GM18519 (cell line): ENCODE measurements around the gene SLC9A8.
"Not testable (repeated sequence)": the region's sequence is repeated elsewhere in the genome, so short reads cannot be mapped to it uniquely, and the experiment has no call there.

ENCODE experiments used
- ATAC-seq: cut with Tn5 transposase; IDR thresholded peaks from one replicate; pipeline ENCODE4 v1.9.1; 2021; ENCODE audit warnings: mild to moderate bottlenecking, moderate library complexity; ENCODE audit not compliant: unreplicated experiment, low FRiP score

Gene SLC9A8

DNA sequence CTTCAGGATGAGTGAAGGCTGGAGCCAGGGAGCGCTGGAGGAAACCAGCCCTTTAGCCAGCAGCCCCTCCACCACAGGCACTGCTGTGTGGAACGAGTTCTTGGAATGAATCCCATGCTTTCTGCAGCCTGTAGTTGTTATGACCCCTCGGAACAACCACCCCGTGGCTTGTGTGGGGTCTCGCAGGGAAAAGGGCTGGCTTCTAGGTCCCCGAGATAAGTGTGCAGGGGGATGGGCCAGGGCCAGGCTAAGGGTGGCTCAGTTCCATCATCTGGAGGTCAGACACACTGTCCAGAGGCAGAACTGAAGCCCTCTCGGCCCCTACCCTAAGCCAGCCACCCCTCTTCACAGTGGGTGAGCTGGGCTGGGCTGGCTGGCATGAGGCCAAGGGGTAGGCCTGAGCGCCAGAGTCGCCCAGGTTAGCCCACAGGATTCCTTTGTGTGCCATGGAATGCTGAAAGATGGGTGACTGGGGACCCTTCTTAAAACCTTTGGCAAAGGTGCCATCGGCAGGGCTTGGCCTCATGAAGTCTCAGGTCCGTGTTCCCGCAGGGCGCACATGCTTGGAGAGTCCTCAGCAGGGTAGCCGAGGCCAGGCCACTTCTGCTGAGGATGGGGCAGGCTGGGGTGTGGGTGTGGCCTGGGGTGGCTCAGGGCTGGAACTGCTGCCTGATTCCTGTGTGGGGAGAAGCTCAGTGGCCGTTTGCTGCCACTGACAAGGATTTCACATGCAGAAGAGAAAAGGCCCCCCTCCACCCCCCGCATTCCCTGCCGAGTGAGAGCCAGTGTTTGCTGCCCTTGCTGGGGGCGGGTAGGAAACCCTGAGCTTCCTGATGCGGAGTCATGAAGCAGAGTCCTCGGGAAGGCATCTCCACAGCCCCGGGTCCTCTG, 78.1 kb downstream of the SLC9A8 start:
- no peak for ATAC-seq

DNA sequence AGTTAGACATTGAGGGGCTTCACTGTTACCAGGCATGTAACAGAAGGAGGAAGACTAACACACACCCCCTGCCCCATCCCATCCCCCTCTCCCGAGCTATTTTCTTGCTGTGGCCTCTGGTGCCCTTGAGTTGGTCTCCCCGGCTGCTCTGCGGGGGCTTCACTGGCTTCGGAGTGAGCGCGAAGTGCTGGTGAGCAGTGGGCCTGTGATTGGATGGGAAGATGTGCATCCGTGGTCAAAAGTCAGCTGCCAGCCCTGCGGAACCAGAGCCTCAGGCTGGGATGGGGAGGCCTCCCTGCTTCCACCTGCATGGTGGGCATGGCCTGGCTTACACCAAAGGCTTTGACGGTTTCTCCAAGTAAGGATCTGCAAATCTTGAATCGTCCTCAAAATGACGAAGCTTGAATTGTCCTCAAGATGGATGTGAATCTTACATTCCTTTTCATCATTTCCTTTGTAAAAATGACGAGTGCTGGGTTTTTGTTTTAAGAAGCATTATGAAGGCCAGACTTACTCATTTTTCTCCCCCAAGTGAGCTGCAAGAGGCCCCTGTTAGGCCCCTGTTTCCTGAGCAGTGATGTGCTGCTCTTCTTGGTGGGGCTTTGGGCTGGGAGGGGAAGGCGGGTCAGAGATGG, 79.0 kb downstream of the SLC9A8 start:
- ATAC-seq = no peak

DNA sequence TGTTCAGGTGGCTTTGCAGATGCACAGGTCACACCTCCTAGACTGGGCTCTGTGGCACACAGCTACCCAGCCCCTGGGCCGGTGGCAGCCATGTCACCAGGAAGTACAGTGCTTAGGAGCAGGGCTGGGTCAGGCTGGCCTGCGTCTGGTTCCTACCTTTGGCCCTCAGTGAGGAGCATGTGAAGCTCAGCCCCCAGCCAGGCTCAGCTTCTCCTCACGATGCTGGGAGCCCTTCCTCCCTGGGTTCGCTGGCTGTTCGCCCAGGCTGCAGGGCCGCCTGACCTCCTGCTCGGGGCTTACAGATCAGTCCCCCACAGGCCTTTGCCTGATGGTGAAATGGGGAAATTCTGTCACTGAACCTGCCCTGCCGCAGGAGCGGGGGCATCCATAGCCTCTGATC, 79.6 kb downstream of the SLC9A8 start:
- no peak for ATAC-seq

DNA sequence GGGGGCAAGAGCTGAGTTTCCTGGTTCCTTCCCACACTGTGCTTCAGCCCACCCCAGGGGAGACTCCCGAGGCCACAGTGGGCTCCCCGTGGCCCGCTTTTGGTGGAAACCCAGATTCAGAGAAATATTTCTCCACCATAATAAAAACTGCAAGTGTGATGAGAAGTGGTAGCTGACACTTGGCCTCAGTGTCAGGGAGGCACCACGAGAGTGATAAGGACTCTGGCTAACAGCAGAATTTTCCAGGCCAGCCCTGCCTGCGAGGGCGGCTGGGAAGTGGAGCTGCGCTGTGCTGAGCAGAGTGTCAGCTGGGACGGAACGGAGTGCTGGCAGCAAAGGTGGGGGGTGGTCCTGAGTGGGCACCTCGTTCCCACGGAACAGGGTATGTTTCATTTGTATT, 80.2 kb downstream of the SLC9A8 start:
- no peak for ATAC-seq

DNA sequence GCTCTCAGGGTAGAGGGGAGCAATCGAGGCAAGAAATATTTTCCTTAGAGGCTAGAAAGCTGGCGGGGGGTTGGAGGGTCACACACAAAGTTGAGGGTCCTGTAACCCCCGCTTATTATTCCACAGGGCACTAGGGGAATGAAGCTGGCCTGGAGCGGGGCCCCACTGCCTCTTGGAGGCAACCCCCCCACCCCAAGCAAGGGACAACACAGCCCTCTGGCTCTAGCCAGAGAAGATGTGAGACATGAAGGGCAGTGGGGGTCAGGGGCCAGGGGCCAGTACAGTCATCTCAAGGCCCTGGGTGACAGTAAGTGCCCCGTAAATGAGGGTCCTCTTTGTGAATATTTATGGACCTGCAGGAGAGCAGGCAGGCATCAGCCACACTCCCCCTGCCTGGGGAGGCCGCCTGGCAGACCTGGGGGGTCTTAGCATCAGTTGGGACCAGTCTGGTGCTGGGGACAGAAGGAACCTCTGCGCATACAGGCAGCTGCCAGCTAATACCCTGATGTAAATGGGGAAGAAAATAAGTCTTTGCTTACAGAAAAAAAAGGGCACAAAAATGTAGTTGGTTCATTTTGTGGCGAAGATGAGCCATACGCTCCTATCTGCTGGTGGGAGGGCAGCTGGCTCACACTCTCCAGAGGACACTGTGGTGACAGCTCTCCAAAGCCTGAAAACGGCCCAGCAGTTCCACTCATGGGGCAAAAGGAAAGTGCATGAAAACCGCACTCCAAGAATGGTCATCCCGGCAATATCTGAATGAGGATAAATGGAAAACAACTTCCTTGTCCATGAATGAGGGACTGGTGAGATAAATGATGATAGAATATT, 80.8 kb downstream of the SLC9A8 start:
- no peak for ATAC-seq

DNA sequence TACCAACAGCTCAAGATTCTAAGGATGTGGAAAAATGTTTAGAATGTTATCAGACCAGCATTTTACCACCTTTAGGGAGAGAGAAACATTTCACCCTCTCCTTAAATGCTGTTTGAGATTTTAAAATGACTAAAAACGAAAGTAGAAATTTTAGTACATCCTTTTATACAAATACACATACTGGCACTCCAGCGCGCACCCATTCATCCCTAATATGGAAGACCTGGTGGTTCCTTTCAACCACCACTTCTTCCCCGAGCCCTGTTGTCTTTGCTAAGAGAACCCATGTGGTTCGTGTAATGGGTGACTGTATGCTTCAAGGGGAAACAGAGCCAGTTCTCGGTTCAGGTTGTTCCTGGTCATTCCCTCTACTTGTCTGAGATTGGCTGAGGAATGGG, 81.4 kb downstream of the SLC9A8 start:
- ATAC-seq = no peak

DNA sequence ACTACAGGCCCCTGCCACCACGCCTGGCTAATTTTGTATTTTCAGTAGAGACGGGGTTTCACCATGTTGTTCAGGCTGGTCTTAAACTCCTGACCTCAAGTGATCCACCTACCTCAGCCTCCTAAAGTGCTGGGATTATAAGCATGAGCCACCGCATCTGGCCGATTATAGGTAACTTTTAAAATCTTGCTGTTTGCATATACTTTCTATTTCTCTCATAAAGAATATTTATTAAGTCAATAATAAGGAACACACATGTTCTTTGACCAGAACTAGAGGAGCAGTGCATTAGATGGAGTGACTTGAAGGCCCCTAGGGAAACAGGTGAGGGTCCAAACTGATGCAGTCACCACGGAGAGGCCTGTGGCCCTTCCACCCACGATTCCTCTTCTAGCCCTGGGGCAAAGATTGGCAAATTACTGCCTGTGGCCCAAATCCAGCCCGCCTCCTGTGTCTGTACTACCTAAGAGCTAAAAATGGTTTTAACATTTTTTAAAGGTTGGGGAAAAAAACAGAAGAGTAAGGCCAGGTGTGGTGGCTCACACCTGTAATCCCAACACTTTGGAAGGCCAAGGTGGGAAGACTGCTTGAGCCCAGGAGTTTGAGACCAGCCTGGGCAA, 83.0 kb downstream of the SLC9A8 start:
- ATAC-seq = not testable (repeated sequence)

DNA sequence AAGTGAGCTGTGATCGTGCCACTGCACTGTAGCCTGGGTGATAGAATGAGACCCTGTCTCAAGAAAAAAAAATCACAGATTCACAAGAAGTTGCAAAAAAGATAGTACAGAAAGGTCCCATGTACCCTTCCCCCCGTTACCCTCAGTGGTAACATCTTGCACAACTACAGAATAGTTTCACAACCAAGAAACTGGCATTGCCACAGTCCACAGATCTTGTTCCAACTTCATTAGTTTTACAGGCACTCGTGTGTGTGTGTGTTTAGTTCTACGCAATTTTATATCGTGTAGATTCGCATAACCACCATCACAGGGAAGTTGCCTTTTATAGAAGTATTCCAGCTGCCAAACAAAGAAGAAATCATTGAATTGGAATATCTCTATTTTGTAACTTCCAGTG, 83.6 kb downstream of the SLC9A8 start:
- ATAC-seq = no peak

DNA sequence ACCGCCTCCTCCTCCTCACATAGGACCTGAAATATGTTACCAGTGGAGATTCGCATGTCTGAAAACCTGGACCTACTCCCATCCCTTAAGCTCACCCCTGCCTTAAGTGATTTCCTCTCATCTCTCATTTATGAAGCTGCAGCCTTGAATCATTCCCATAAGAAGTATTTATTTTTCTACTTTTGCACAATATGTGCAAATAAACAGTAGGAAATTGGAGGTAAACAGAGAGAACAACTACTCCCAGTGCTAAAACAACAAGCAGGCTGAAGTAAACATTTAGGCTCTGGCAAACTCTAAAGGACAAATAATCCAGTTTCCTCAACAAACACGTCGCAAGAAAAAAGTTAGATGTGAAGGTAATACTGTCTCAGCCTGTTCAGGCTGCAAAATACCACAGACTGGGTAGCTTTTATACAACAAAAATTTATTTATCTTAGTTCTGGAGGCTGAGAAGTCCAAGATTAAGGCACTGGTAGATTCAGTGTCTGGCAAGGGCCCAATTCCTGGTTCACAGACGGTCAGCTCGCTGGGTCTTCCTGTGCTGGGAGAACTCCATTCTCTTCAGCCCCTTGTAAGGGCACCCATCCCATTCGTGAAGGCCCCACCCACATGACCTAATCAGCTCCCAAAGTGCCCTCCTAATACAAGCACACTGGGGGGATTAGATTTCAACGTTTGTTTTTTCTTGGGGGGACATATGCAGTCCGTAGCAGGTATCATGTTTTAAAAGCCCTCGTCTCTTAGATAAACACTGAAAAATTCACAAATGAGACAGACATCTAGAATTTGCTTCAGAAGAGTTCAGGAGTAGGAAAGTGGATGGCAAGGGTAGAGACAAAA, 87.1 kb downstream of the SLC9A8 start:
- no peak for ATAC-seq

DNA sequence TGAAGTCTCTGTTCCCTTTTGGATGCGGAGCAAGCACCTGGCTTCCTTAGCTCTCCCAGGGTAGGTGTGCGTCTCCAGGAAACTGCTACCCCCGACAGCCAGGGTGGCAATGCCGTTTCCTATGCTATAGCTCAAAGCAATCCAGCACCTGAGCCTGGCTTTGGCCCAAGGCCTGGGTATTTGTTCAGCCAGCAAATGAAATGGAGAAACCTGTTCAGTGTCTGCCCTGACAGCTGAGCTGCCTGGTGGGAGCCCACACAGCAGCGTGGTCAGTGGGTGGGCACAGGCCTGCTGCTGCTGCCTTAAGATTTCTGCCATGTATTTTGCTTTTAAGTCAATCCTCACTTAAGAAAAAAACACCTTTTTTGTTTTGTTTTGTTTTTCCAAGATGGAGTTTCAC, 89.0 kb downstream of the SLC9A8 start:
- ATAC-seq = no peak

DNA sequence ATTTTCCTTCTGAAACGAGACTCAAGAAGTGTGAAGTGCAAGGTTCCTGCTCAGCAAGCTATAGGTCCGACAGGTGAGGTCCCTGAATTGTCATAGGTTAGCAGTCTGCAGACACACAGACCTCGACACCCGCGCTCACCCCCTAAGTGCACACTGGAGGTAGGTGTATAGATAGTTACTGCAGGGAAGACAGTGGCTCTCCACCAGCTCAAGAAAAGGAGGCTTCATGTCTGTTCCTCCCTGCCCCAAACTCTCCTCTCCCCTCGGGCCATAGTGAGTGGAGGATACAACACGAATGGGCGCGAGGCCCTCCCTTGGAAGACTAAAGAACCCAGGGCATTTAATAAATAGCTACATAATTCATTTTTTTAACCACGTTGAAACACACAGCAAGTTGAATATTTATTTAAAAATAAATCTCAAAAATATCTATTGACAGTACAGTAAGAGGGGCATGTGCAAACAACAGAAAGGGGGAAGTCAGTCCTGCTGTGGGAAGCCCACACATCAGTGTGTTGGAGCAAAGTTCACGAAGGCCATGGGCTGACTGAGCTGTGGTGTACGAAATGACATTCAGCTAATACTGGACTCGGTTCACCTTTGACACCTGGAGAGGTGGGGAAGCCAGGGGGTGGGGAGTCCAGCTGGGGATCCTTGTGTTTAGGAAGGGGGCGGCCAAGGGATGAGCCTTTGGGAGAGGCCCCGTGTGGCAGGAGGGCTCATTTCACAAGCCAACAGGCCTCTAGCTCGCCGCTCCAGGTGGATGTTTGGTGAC, 92.0 kb downstream of the SLC9A8 start:
- ATAC-seq = no peak

DNA sequence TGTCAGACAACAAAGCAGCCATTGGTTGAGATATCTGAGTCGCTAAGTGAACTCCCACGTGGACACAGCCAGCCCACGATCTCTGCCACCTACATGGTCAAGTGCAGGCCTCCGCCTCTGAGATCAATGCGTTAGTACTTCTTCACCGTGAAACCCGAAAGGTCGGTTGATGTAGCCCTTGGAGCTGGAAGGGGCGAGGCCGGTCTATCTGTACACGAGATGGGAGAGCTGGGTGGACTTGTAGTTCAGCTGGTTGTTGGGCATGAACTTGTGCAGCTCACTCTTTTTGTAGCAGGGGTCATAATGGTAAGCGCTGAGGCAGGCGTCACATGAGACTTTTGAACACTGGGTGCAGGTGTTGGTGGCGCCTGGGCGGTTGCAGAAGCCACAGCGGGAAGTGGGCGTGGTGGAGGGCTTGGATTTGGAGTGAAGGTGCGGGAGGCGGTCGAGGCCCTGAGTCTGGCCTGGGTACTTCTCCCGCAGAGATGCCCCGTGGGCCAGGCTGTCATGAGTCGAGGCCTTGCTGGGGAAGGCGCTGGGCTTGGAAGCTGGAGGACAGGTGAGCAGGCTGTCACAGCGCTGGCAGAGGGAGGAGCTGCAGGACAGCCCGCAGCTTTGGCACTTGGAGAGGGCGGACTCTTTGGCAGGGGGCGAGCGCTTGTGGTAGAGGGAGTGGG, 92.9 kb downstream of the SLC9A8 start:
- ATAC-seq = no peak

DNA sequence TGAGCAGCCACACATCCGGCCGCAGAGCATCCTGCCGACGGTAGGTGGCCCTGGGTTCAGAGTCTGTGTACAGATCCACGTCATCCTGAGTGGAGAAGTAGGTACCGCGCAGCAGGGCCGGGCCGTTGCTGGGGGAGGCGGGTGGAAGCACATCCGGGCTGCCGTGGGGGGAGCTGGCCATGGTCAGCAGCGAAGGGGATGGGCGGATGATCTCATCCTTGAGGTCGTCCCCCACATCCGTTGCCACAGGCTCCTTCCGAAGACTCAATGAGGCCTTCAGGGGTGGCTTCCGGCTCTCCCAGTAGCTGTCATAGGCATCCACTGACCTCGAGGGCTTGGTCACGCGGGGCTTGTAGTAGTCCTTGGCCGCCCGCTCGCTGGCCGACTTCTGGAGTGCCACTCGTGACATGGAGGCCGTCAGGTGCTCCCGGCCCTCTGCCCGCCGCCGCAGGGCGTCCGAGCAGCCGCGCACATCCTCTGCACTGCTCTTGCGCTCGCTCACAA, 93.5 kb downstream of the SLC9A8 start:
- no peak for ATAC-seq

DNA sequence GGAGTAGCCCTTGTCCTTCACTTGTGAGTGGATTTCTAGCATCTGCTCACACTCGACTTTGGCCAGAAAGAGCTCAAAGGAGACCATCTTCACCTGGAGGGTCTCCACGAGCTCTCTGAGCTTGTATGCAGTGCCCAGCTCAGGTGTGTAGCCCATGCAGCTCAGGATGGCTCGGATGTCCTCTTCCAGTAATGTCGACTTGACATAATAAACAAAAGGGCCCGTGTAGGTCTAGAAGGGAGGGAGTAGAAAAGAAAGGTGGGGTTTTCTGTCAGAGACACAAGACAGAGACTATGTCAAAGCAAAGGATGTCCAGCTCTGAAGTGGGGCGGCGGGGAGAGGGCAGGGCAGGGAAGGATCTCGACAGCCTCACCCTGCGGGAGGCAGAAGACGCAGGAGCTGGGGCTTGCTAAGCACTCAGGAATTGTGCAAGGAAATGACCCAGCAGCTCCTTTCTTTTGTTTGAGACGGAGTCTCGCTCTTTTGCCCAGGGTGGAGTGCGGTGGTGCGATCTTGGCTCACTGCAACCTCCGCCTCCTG, 94.1 kb downstream of the SLC9A8 start:
- ATAC-seq = no peak

DNA sequence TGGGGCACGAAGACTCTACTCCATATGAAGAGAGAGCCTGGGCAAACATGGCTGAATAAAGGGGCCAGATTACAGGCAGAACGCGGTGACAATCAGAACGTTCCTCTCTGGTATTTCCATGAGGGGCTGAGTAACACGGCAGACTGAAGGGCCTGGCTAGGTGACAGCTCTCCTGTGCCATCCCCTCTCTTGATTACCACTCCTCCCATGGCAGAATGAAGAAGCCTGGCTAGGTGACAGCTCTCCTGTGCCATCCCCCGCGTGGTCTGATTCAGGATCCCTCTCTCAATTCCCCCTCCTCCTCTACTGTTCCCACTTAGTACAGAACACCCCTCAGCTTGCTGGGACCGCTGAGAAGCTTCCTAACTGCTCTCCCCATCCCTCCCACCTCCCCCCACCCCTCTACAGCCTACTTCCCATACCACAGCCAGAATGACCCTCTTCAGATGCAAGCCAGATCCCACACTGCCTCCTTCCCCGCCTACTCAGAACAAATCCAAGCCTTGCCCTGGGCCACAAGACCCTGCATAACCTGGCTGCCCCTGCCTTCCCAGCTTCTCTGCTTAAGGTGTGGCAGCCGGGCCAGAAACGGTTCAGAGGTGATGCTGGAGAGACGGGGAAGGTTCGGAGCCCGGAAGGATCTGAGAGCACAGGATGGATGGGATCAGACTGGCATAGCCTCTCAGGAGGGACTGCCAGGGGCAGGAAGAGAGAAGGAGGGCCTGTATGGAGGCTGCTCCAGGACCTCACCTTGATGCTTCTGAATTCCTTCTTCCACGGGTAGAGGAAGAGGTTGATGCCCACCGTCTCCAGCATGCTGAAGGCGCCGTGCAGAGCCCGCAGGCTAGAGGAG, 95.0 kb downstream of the SLC9A8 start:
- ATAC-seq = no peak

DNA sequence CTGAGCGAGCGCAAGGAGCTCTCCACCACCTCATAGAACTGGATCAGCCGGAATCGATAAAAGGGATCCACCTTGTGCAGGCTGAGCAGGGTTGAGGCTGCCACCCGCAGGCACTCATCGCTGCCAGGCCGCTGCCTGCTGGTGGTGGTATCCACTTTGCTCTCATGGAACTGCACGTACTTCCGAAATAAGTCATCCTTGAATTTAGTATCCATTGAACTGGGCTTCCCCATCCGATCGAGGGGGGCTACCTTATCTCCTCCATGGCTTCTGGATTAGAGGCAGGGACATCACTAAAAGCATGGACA, 95.6 kb downstream of the SLC9A8 start:
- ATAC-seq = no peak
